Activated CD4-positive, CD25-positive, alpha-beta regulatory T cell treated with anti-CD3 and anti-CD28 coated beads, Interleukin-2, amount 50 U/mL, for 24 hours (primary cell): ENCODE data around the gene MAPK1.
A peak's percentile ranks its signal among the peaks of the same experiment; 100 is the strongest.
"Not testable (repeated sequence)": the region's sequence is repeated elsewhere in the genome, so short reads cannot be mapped to it uniquely, and the experiment has no call there.

Experiments used
- ATAC-seq, 2 donors: fragments of 150-1000 bp; cut with Tn5 transposase; one replicate each; pipeline ENCODE4 v1.10.0; 2021; ENCODE audit warnings: mild to moderate bottlenecking in 1 of 2, moderate library complexity in 1 of 2

MAPK1 gene

GRCh38 chr22:21790359-21790758, 77.1 kb downstream of the MAPK1 start:
- ATAC-seq: no peak

DNA sequence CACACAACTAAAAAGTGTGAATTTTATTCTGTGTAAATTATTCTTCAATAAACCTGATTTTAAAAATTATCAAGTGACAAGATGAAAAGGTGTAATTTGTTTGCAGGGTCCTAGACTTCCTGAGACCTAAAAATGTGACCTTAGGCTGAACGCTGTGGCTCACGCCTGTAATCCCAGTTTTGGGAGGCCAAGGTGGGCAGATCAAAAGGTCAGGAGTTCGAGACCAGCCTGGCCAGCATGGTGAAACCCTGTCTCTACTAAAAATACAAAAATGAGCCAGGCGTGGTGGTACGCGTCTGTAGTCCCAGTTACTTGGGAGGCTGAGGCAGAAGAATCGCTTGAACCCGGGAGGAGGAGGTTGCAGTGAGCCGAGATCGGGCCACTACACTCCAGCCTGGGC, 79.9 kb downstream of the MAPK1 start:
- ATAC-seq: not testable (repeated sequence)

- no peak for ATAC-seq
These were observed 87.2 kb downstream of the MAPK1 start for GRCh38 chr22:21780259-21780658.

DNA sequence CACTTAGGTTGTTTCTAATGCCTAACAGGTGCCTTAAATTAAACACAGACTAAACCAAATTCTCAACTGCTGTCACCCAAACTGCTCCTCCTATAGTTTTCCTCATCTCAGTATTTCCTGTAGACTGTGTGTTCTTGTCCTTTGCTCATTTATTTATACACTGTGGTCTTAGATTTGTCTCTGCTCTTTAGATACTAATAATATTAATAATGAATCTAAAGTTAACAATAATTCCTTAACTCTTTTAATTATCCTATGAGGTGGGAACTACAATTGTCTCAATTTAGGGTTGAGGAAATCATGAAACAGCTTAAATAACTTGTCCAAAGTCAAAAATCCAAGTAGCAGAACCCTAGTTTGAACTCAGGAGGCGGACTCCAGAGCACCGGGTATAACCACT, 88.0 kb downstream of the MAPK1 start:
- ATAC-seq: no peak

DNA sequence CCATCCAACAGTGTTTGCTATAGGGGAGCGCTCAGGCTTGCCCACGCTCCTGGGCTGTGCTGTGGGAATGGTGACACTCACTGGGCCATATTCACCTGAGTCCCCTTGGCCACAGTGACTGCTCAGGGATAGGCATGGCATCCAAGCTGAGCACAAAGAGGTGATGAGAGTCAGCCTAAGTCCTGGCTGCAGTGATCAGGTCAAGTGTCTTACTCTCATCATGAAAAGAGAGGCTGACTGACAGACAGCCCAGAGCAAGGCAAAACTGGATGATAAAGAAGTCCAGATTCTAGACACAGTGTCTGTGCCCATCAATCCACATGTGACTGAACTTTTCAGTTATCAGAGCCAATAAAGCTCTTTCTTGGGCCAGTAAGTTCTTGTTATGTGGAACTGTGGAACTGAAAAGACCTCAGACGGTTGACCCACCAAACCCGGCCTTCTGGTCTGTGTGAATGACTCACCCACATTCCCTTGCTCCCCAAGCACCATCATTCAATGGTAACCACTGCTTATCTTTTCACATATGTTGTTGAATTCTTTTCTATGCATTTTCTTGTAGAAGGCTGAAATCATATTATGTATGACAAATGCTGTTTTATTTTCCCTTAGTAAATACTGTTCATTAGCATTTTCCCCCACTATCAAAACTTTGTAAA, 88.6 kb downstream of the MAPK1 start:
- no peak for ATAC-seq

GRCh38 chr22:21771631-21771976, 95.8 kb downstream of the MAPK1 start:
- ATAC-seq: no peak

GRCh38 chr22:21768435-21768834, 99.0 kb downstream of the MAPK1 start:
- ATAC-seq: no peak

DNA sequence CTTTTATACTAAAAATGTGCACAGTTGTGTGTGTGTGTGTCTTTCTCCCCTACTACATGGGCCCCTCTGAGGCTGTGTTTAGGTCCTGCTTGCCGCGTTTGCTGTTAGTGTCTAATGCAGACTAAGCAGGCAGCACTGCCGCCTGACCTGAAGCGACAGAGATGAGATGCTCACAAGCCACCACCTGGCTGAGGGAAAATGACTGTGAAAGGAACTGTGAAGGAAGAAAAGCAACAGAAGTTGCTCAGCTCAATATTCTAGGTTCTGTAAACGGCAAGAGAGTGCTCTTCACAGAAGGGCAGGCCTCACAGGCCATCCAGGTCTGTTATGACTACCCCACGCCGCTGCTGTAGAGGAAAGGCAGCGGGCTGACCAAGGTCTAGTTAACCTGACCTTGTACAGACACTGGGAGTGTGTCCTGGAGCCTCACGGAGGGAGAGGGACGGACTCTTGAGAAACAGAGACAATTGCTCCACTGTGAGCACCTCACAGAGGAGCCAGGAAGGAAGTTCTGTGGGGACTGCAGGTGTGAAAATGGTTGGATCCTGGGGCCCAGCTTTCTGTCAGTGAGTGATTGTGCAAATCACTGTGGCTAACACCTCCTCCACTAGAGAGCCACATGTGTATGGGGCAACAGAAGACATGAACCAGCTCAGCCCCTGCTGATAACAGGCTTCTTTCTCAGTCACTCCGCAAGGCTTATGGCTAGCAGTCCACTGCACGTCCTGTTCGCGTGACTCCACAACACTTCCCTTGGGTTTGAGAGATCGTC, 100.6 kb downstream of the MAPK1 start:
- ATAC-seq: peak; percentile 71 to 77

DNA sequence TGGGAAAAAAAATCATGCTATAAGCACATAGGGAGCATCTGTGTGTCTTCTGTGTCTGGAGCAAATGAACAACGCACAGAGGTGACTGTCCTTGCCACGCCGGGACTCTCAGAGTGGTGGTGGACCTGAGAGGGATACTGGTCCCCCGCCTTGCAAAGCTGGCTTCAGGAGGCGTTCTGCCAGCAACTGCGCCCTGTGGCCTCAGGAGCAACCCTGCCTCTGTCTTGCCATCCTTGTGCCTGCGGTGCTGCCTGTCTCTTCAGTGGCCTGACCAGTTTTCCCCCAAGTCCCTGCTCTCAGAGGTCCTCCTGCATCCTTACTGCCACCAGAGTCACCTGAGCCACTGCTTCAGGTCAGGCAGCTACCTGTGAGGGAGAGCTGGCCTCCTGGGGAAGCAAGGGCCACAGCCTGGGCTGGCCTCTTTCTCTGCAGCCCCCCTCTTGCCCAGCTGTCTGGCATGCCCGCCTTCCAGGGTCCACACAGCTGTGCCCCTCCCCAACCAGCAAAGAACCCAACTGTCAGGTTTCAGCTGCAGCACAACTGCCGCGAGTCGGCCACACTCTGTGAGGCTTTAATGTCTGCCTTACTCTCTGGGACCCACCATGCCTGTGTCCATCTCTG, 101.4 kb downstream of the MAPK1 start:
- no peak for ATAC-seq

GRCh38 chr22:21764038-21764804, 103.2 kb downstream of the MAPK1 start:
- no peak for ATAC-seq

GRCh38 chr22:21762712-21763581, 104.5 kb downstream of the MAPK1 start:
- peak; percentile 75 to 79 for ATAC-seq

- no peak for ATAC-seq
These were observed 105.3 kb downstream of the MAPK1 start for GRCh38 chr22:21761994-21762680.

GRCh38 chr22:21761086-21761485, 106.4 kb downstream of the MAPK1 start:
- peak; percentile 38 to 75 for ATAC-seq

GRCh38 chr22:21760640-21761039, 106.8 kb downstream of the MAPK1 start:
- ATAC-seq: no peak

- ATAC-seq: no peak
These were observed 107.6 kb downstream of the MAPK1 start for GRCh38 chr22:21759646-21760376.

- ATAC-seq: no peak
These were observed 108.4 kb downstream of the MAPK1 start for GRCh38 chr22:21759093-21759492.

- ATAC-seq: no peak
These were observed 109.2 kb downstream of the MAPK1 start for GRCh38 chr22:21758091-21758864.

- peak; percentile 44 to 59 for ATAC-seq
These were observed 111.6 kb downstream of the MAPK1 start for GRCh38 chr22:21755851-21756284.

DNA sequence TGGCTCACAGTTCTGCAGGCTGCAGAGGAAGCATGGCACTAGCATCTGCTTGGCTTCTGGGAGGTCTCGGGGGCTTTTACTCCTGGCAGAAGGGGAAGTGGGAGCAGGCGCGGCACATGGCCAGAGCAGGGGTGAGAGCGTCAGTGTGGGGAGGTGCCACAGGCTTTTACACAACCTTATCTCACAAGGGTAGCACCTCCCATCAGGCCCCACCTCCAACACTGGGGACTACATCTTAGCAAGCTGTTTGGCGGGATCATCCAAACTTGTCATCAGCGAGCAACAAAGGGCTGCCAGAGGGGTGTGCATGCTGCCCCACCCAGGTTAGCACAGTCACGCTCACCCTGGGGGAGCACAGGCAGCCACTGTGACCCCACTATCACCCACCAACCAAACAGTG, 112.9 kb downstream of the MAPK1 start:
- no peak for ATAC-seq
